Epidermal melanocyte (primary cell): ENCODE results near the gene SPON1.

ENCODE experiments used
- DNase-seq: peaks from one replicate; pipeline ENCODE4 v3.0.0; 2011; ENCODE audit warnings: low spot score; ENCODE audit not compliant: insufficient read length

SPON1 gene

GRCh38 chr11:14036469-14036868 lies 73.9 kb downstream of the SPON1 start:
- no peak for DNase-seq

- DNase-seq, result no peak
Measured at GRCh38 chr11:14041040-14041439, 78.5 kb downstream of the SPON1 start.

GRCh38 chr11:14041565-14041964 lies 79.0 kb downstream of the SPON1 start:
- no peak for DNase-seq

- no peak for DNase-seq
Measured at GRCh38 chr11:14042686-14043465, 80.4 kb downstream of the SPON1 start.

GRCh38 chr11:14044916-14045315 lies 82.4 kb downstream of the SPON1 start:
- DNase-seq, result no peak

GRCh38 chr11:14045417-14045816 lies 82.9 kb downstream of the SPON1 start:
- DNase-seq, result no peak

- DNase-seq, result no peak
Measured at GRCh38 chr11:14052198-14052597, 89.7 kb downstream of the SPON1 start.

- DNase-seq, result no peak
Measured at GRCh38 chr11:14054116-14055107, 91.9 kb downstream of the SPON1 start.

GRCh38 chr11:14055936-14056335 lies 93.4 kb downstream of the SPON1 start:
- no peak for DNase-seq

- DNase-seq, result no peak
Measured at GRCh38 chr11:14058061-14058460, 95.5 kb downstream of the SPON1 start.

GRCh38 chr11:14059491-14059890 lies 97.0 kb downstream of the SPON1 start:
- no peak for DNase-seq

GRCh38 chr11:14061721-14062120 lies 99.2 kb downstream of the SPON1 start:
- DNase-seq, result no peak

- no peak for DNase-seq
Measured at GRCh38 chr11:14065141-14065540, 102.6 kb downstream of the SPON1 start.

GRCh38 chr11:14065681-14066080 lies 103.2 kb downstream of the SPON1 start:
- no peak for DNase-seq

- no peak for DNase-seq
Measured at GRCh38 chr11:14067686-14068085, 105.2 kb downstream of the SPON1 start.

- no peak for DNase-seq
Measured at GRCh38 chr11:14070896-14071295, 108.4 kb downstream of the SPON1 start.

GRCh38 chr11:14073849-14074476 lies 111.4 kb downstream of the SPON1 start:
- peak; percentile 49 for DNase-seq

- DNase-seq, result no peak
Measured at GRCh38 chr11:14075118-14076078, 112.9 kb downstream of the SPON1 start.

- no peak for DNase-seq
Measured at GRCh38 chr11:14079011-14079410, 116.5 kb downstream of the SPON1 start.

GRCh38 chr11:14079797-14080196 lies 117.3 kb downstream of the SPON1 start:
- no peak for DNase-seq
